Ectodermal cell (in vitro differentiated cells): ENCODE results near the gene KRT40.

Experiments used
- H3K27ac ChIP-seq: 2 replicates; pipeline ENCODE4 v1.7.0; 2013; ENCODE audit warnings: mild to moderate bottlenecking, low read depth, low read length; ENCODE audit not compliant: insufficient read depth, poor library complexity, severe bottlenecking
- H3K27me3 ChIP-seq: 2 replicates; pipeline ENCODE4 v1.7.0; 2013; ENCODE audit warnings: mild to moderate bottlenecking, low read length; ENCODE audit not compliant: insufficient read depth, control insufficient read depth, poor library complexity, severe bottlenecking
- H3K36me3 ChIP-seq: one replicate; pipeline ENCODE4 v1.7.0; 2013; ENCODE audit warnings: low read length; ENCODE audit not compliant: control insufficient read depth, insufficient read depth
- H3K4me1 ChIP-seq: one replicate; pipeline ENCODE4 v1.7.0; 2013; ENCODE audit warnings: low read length; ENCODE audit not compliant: control insufficient read depth, insufficient read depth
- H3K4me3 ChIP-seq: 2 replicates; pipeline ENCODE4 v1.7.0; 2013; ENCODE audit warnings: low read depth, low read length, control low read depth; ENCODE audit not compliant: insufficient read depth
- H3K9me3 ChIP-seq: 2 replicates; pipeline ENCODE4 v1.7.0; 2013; ENCODE audit warnings: mild to moderate bottlenecking, low read length, moderate library complexity; ENCODE audit not compliant: control insufficient read depth
- WGBS, 2 experiments: methylation state at CpG; one replicate each; pipeline ENCODE4 v1.1.7; 2013; ENCODE audit warnings: missing lambda C conversion rate in 2 of 2; 5-methylcytosine and 5-hydroxymethylcytosine counted together

The KRT40 gene

GRCh38 chr17:40942553-40942952 lies 41.6 kb downstream of the KRT40 start:
- no peaks in the 10 kb centered on the region for H3K9me3 ChIP-seq
- no peaks in the 10 kb centered on the region for H3K27me3 ChIP-seq
- no peaks in the 10 kb centered on the region for H3K36me3 ChIP-seq
- no peak overlapping the region for H3K27ac ChIP-seq
- peaks cover 1% of the 10 kb centered on the region for H3K4me1 ChIP-seq
- 93 to 96% methylated on average over 3 of the region's 3 CpGs for WGBS, 2 experiments
- no peak overlapping the region for H3K4me3 ChIP-seq

- Histone ChIP-seq H3K27ac (no peak overlapping the region), H3K36me3 (no peaks in the 10 kb centered on the region), H3K4me1 (peaks cover 9% of the 10 kb centered on the region), H3K4me3 (no peak overlapping the region), H3K27me3 (no peaks in the 10 kb centered on the region), H3K9me3 (no peaks in the 10 kb centered on the region)
- 86 to 93% methylated on average over 5 to 6 of the region's 6 CpGs for WGBS, 2 experiments
Measured at GRCh38 chr17:40940266-40940665, 43.9 kb downstream of the KRT40 start.

- WGBS, 2 experiments: 88 to 90% methylated on average over 3 of the region's 3 CpGs
- H3K36me3 ChIP-seq: no peaks in the 10 kb centered on the region
Measured at GRCh38 chr17:40938981-40939380, 45.1 kb downstream of the KRT40 start.

GRCh38 chr17:40937384-40937819 lies 46.7 kb downstream of the KRT40 start, which contains the start of gene KRT23:
Gene KRT23, minus strand, starts transcription at chr17:40937646. Its CDS starts 1,043 bp downstream, at chr17:40936603.
- 40 to 44% methylated on average over 9 of the region's 9 CpGs for WGBS, 2 experiments
- Histone ChIP-seq H3K9me3 (no peaks in the 10 kb centered on the region), H3K4me1 (peaks cover 12% of the 10 kb centered on the region), H3K27me3 (no peaks in the 10 kb centered on the region), H3K36me3 (no peaks in the 10 kb centered on the region), H3K4me3 (no peak within 1 kb of the TSS), H3K27ac (no peak within 1 kb of the TSS)

More at GRCh38 chr17:40938981-40939380, 45.1 kb downstream of the KRT40 start:
- no peak overlapping the region for H3K4me3 ChIP-seq
- H3K4me1 ChIP-seq: peaks cover 9% of the 10 kb centered on the region
- H3K27me3 ChIP-seq: no peaks in the 10 kb centered on the region
- no peaks in the 10 kb centered on the region for H3K9me3 ChIP-seq
- no peak overlapping the region for H3K27ac ChIP-seq

- Histone ChIP-seq H3K4me1 (peaks cover 12% of the 10 kb centered on the region), H3K27me3 (no peaks in the 10 kb centered on the region), H3K4me3 (no peak overlapping the region), H3K27ac (no peak overlapping the region), H3K36me3 (no peaks in the 10 kb centered on the region), H3K9me3 (no peaks in the 10 kb centered on the region)
- WGBS, 2 experiments: 63 to 68% methylated on average over 4 to 5 of the region's 5 CpGs
Measured at GRCh38 chr17:40936976-40937375, 47.1 kb downstream of the KRT40 start.

GRCh38 chr17:40936437-40936971 lies 47.6 kb downstream of the KRT40 start:
- Histone ChIP-seq H3K4me3 (no peak overlapping the region), H3K9me3 (no peaks in the 10 kb centered on the region), H3K36me3 (no peaks in the 10 kb centered on the region), H3K27me3 (no peaks in the 10 kb centered on the region), H3K27ac (no peak overlapping the region), H3K4me1 (peaks cover 16% of the 10 kb centered on the region)
- WGBS, 2 experiments: 94 to 95% methylated on average over 18 to 19 of the region's 19 CpGs

- 95 to 100% methylated on average over 3 of the region's 3 CpGs for WGBS, 2 experiments
Measured at GRCh38 chr17:40935624-40936023, 48.5 kb downstream of the KRT40 start.

GRCh38 chr17:40932608-40933007 lies 51.5 kb downstream of the KRT40 start:
- peaks cover 16% of the 10 kb centered on the region for H3K4me1 ChIP-seq
- no peaks in the 10 kb centered on the region for H3K27me3 ChIP-seq
- H3K9me3 ChIP-seq: no peaks in the 10 kb centered on the region
- no peak overlapping the region for H3K4me3 ChIP-seq
- WGBS, 2 experiments: 51% methylated on average over 2 of the region's 2 CpGs; no CpG with 5 or more reads in 1 of the 2 experiments
- no peaks in the 10 kb centered on the region for H3K36me3 ChIP-seq
- H3K27ac ChIP-seq: peak overlapping the region; percentile 70

More at GRCh38 chr17:40935624-40936023, 48.5 kb downstream of the KRT40 start:
- Histone ChIP-seq H3K27ac (no peak overlapping the region), H3K4me1 (peaks cover 17% of the 10 kb centered on the region), H3K9me3 (no peaks in the 10 kb centered on the region), H3K27me3 (no peaks in the 10 kb centered on the region), H3K36me3 (no peaks in the 10 kb centered on the region), H3K4me3 (no peak overlapping the region)

- Histone ChIP-seq H3K4me1 (peaks cover 8% of the 10 kb centered on the region), H3K27me3 (no peaks in the 10 kb centered on the region), H3K27ac (no peak overlapping the region), H3K4me3 (no peak overlapping the region), H3K9me3 (no peaks in the 10 kb centered on the region), H3K36me3 (no peaks in the 10 kb centered on the region)
- 92 to 94% methylated on average over 3 of the region's 3 CpGs for WGBS, 2 experiments
Measured at GRCh38 chr17:40931311-40931710, 52.8 kb downstream of the KRT40 start.
